DOHH2 (cell line): Measurements from ENCODE around the gene DDX19B.

Source experiments
- H3F3A ChIP-seq: fragments of 200-600 bp; sonication (generic), shearing (Covaris generic); 2 replicates; pipeline ENCODE4 v1.6.0; 2016; ENCODE audit warnings: antibody characterized with exemption, mild to moderate bottlenecking; ENCODE audit not compliant: control insufficient read depth, insufficient read depth
- H3K27ac ChIP-seq: fragments of 200-600 bp; sonication (generic); 2 replicates; pipeline ENCODE4 v1.5.1; 2014; ENCODE audit warnings: low read depth, mild to moderate bottlenecking, low read length, moderate library complexity
- H3K27me3 ChIP-seq: fragments of 200-600 bp; sonication (generic); 2 replicates; pipeline ENCODE4 v1.6.1; 2014; ENCODE audit warnings: mild to moderate bottlenecking, low read length, mixed read lengths; ENCODE audit not compliant: control insufficient read depth
- H3K36me3 ChIP-seq: fragments of 200-600 bp; sonication (generic); 2 replicates; pipeline ENCODE4 v1.6.1; 2014; ENCODE audit warnings: mild to moderate bottlenecking, low read length, moderate library complexity, mixed read lengths; ENCODE audit not compliant: control insufficient read depth
- H3K4me1 ChIP-seq: fragments of 200-600 bp; sonication (generic); 2 replicates; pipeline ENCODE4 v1.6.1; 2014; ENCODE audit warnings: mild to moderate bottlenecking, low read length, mixed read lengths; ENCODE audit not compliant: control insufficient read depth
- H3K4me2 ChIP-seq: fragments of 200-600 bp; sonication (generic); 2 replicates; pipeline ENCODE4 v1.6.0; 2014; ENCODE audit warnings: mild to moderate bottlenecking, low read length, moderate library complexity
- H3K4me3 ChIP-seq: fragments of 200-600 bp; sonication (generic); 2 replicates; pipeline ENCODE4 v1.5.1; 2014; ENCODE audit warnings: mild to moderate bottlenecking, low read length, mixed read lengths
- H3K79me2 ChIP-seq: fragments of 200-600 bp; sonication (generic); 2 replicates; pipeline ENCODE4 v1.6.1; 2014; ENCODE audit warnings: mild to moderate bottlenecking, low read length, mixed read lengths; ENCODE audit not compliant: control insufficient read depth
- H3K9me2 ChIP-seq: fragments of 200-600 bp; sonication (generic); replicated peaks from 2 replicates; pipeline ENCODE4 v1.6.1; 2014; ENCODE audit warnings: mild to moderate bottlenecking, low read length, mixed read lengths; ENCODE audit not compliant: control insufficient read depth
- H3K9me3 ChIP-seq: fragments of 200-600 bp; sonication (generic); 2 replicates; pipeline ENCODE4 v1.6.1; 2014; ENCODE audit warnings: antibody characterized with exemption, low read length, mixed read lengths; ENCODE audit not compliant: control insufficient read depth, insufficient read depth
- H4K20me1 ChIP-seq: fragments of 200-600 bp; sonication (generic); 2 replicates; pipeline ENCODE4 v1.6.0; 2014; ENCODE audit warnings: low read depth, mild to moderate bottlenecking, antibody characterized with exemption, low read length, moderate library complexity; ENCODE audit not compliant: control insufficient read depth, insufficient read depth
- CTCF ChIP-seq: fragments of 200-600 bp; sonication (generic); IDR thresholded peaks from one replicate; pipeline ENCODE4 v1.5.1; 2014; ENCODE audit warnings: antibody characterized with exemption, mild to moderate bottlenecking, low read depth, low read length; ENCODE audit not compliant: poor library complexity, severe bottlenecking
- EZH2phosphoT487 ChIP-seq: fragments of 200-600 bp; sonication (generic); IDR thresholded peaks from 2 replicates; pipeline ENCODE4 v1.6.1; 2017; ENCODE audit warnings: borderline replicate concordance, mild to moderate bottlenecking, antibody characterized with exemption, low read length, moderate library complexity, mixed read lengths

Gene DDX19B

GRCh38 chr16:70301121-70301520 is 2.1 kb downstream of the DDX19B start:
- peaks cover 24% of the 10 kb centered on the region for H3K4me1 ChIP-seq
- H3K79me2 ChIP-seq, result peaks cover 74% of the 10 kb centered on the region
- no peak overlapping the region for H3K27ac ChIP-seq
- no peak for TF ChIP-seq EZH2phosphoT487
- no peak for TF ChIP-seq CTCF
- H3K4me2 ChIP-seq, result no peak overlapping the region
- H4K20me1 ChIP-seq, result no peaks in the 10 kb centered on the region
- peaks cover 7% of the 10 kb centered on the region; the same call in 1 of the 2 replicates for H3F3A ChIP-seq
- H3K9me2 ChIP-seq, result no peaks in the 10 kb centered on the region
- H3K27me3 ChIP-seq, result no peaks in the 10 kb centered on the region
- H3K4me3 ChIP-seq, result no peak overlapping the region
- H3K36me3 ChIP-seq, result peaks cover 31% of the 10 kb centered on the region
- peaks cover 10% of the 10 kb centered on the region for H3K9me3 ChIP-seq

- no peak for TF ChIP-seq EZH2phosphoT487
- no peak for TF ChIP-seq CTCF
- no peaks in the 10 kb centered on the region for H3K9me2 ChIP-seq
- H3K4me1 ChIP-seq, result peaks cover 24% of the 10 kb centered on the region
- no peak overlapping the region for H3K4me3 ChIP-seq
- peaks cover 31% of the 10 kb centered on the region for H3K36me3 ChIP-seq
- H4K20me1 ChIP-seq, result no peaks in the 10 kb centered on the region
- H3K79me2 ChIP-seq, result peaks cover 89% of the 10 kb centered on the region
- no peak overlapping the region for H3K27ac ChIP-seq
- H3K9me3 ChIP-seq, result peaks cover 10% of the 10 kb centered on the region
- no peaks in the 10 kb centered on the region for H3K27me3 ChIP-seq
- peaks cover 4% of the 10 kb centered on the region; the same call in 1 of the 2 replicates for H3F3A ChIP-seq
- no peak overlapping the region for H3K4me2 ChIP-seq
Measured at GRCh38 chr16:70302745-70303144, 3.8 kb downstream of the DDX19B start.

GRCh38 chr16:70304892-70305448 is 6.0 kb downstream of the DDX19B start:
- peaks cover 84% of the 10 kb centered on the region for H3K79me2 ChIP-seq
- H3K27me3 ChIP-seq, result no peaks in the 10 kb centered on the region
- no peak overlapping the region for H3K4me3 ChIP-seq
- peaks cover 10% of the 10 kb centered on the region for H3K9me3 ChIP-seq
- H3K4me1 ChIP-seq, result peaks cover 14% of the 10 kb centered on the region
- H3K9me2 ChIP-seq, result no peaks in the 10 kb centered on the region
- no peak overlapping the region for H3K27ac ChIP-seq
- TF ChIP-seq EZH2phosphoT487 (no peak), CTCF (no peak)
- H3K36me3 ChIP-seq, result peaks cover 26% of the 10 kb centered on the region
- no peak overlapping the region for H3K4me2 ChIP-seq
- H4K20me1 ChIP-seq, result no peaks in the 10 kb centered on the region
- H3F3A ChIP-seq, result peaks cover 4% of the 10 kb centered on the region; the same call in 1 of the 2 replicates
